Loucy (cell line): ENCODE data around the gene HYAL3.

Experiments
- H2AFZ ChIP-seq: fragments of 200-600 bp; sonication (generic); 2 replicates; pipeline ENCODE4 v1.6.0; 2016; ENCODE audit warnings: antibody characterized with exemption, mild to moderate bottlenecking, low read length, moderate library complexity
- H3F3A ChIP-seq: fragments of 200-600 bp; 2 replicates; pipeline ENCODE4 v1.6.0; 2016; ENCODE audit warnings: antibody characterized with exemption, low read depth, mild to moderate bottlenecking
- H3K27me3 ChIP-seq: fragments of 200-600 bp; sonication (generic); 2 replicates; pipeline ENCODE4 v1.6.1; 2014; ENCODE audit warnings: low read length, mild to moderate bottlenecking; ENCODE audit not compliant: insufficient read depth, poor library complexity, severe bottlenecking
- H3K36me3 ChIP-seq: fragments of 200-600 bp; sonication (generic); 2 replicates; pipeline ENCODE4 v1.6.1; 2016; ENCODE audit warnings: low read length; ENCODE audit not compliant: insufficient read depth
- H3K4me1 ChIP-seq: fragments of 200-600 bp; sonication (generic); 2 replicates; pipeline ENCODE4 v1.5.1; 2014; ENCODE audit warnings: low read length, mild to moderate bottlenecking; ENCODE audit not compliant: insufficient read depth, poor library complexity, severe bottlenecking
- H3K4me2 ChIP-seq: fragments of 200-600 bp; sonication (generic); 2 replicates; pipeline ENCODE4 v1.6.0; 2014; ENCODE audit warnings: antibody characterized with exemption, low read length, low read depth, mild to moderate bottlenecking; ENCODE audit not compliant: poor library complexity, severe bottlenecking
- H3K4me3 ChIP-seq: fragments of 200-600 bp; sonication (generic); 2 replicates; pipeline ENCODE4 v1.5.1; 2014; ENCODE audit warnings: low read length, mild to moderate bottlenecking, mixed read lengths; ENCODE audit not compliant: poor library complexity, severe bottlenecking
- H3K79me2 ChIP-seq: fragments of 200-600 bp; sonication (generic); 2 replicates; pipeline ENCODE4 v1.6.1; 2014; ENCODE audit warnings: low read length; ENCODE audit not compliant: insufficient read depth
- H3K9ac ChIP-seq: fragments of 200-600 bp; sonication (generic); 2 replicates; pipeline ENCODE4 v1.6.0; 2014; ENCODE audit warnings: mild to moderate bottlenecking, low read depth, low read length, moderate library complexity; ENCODE audit not compliant: poor library complexity, severe bottlenecking
- H3K9me2 ChIP-seq: fragments of 200-600 bp; sonication (generic); replicated peaks from 2 replicates; pipeline ENCODE4 v1.6.1; 2016; ENCODE audit warnings: low read depth, low read length, mixed read lengths
- H3K9me3 ChIP-seq: fragments of 200-600 bp; sonication (generic); 2 replicates; pipeline ENCODE4 v1.6.1; 2014; ENCODE audit warnings: mild to moderate bottlenecking, antibody characterized with exemption, low read length, low read depth; ENCODE audit not compliant: insufficient read depth
- H4K20me1 ChIP-seq: fragments of 200-600 bp; sonication (generic); 2 replicates; pipeline ENCODE4 v1.6.0; 2014; ENCODE audit warnings: antibody characterized with exemption, low read length, mild to moderate bottlenecking; ENCODE audit not compliant: insufficient read depth, poor library complexity, severe bottlenecking
- EZH2phosphoT487 ChIP-seq: fragments of 200-600 bp; IDR thresholded peaks from 2 replicates; pipeline ENCODE4 v1.6.1; 2018; ENCODE audit warnings: antibody characterized with exemption, mild to moderate bottlenecking, moderate library complexity, borderline replicate concordance
- TF ChIP-seq, protein P1 (sequence below): fragments of 200-600 bp; sonication (generic); conservative IDR thresholded peaks from 2 replicates; pipeline ENCODE4 v1.5.1; 2014; ENCODE audit warnings: mild to moderate bottlenecking, antibody characterized with exemption, low read length

Gene HYAL3

GRCh38 chr3:50321336-50322114 lies 22.3 kb upstream of the HYAL3 start:
- peak overlapping the region; percentile 77 for H3K9ac ChIP-seq
- peak overlapping the region; percentile 98 for H2AFZ ChIP-seq
- peaks cover 38% of the 10 kb centered on the region for H3K4me1 ChIP-seq
- no peaks in the 10 kb centered on the region for H3K27me3 ChIP-seq
- no peaks in the 10 kb centered on the region for H3K9me3 ChIP-seq
- H3F3A ChIP-seq: no peaks in the 10 kb centered on the region
- H3K4me3 ChIP-seq: peak overlapping the region; percentile 78
- TF ChIP-seq EZH2phosphoT487: no peak
- TF ChIP-seq, protein P1, sequence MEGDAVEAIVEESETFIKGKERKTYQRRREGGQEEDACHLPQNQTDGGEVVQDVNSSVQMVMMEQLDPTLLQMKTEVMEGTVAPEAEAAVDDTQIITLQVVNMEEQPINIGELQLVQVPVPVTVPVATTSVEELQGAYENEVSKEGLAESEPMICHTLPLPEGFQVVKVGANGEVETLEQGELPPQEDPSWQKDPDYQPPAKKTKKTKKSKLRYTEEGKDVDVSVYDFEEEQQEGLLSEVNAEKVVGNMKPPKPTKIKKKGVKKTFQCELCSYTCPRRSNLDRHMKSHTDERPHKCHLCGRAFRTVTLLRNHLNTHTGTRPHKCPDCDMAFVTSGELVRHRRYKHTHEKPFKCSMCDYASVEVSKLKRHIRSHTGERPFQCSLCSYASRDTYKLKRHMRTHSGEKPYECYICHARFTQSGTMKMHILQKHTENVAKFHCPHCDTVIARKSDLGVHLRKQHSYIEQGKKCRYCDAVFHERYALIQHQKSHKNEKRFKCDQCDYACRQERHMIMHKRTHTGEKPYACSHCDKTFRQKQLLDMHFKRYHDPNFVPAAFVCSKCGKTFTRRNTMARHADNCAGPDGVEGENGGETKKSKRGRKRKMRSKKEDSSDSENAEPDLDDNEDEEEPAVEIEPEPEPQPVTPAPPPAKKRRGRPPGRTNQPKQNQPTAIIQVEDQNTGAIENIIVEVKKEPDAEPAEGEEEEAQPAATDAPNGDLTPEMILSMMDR: peak; percentile 58
- H4K20me1 ChIP-seq: peaks cover 15% of the 10 kb centered on the region
- H3K4me2 ChIP-seq: peak overlapping the region; percentile 95
- H3K79me2 ChIP-seq: peaks cover 33% of the 10 kb centered on the region
- no peaks in the 10 kb centered on the region for H3K36me3 ChIP-seq
- H3K9me2 ChIP-seq: no peaks in the 10 kb centered on the region

DNA sequence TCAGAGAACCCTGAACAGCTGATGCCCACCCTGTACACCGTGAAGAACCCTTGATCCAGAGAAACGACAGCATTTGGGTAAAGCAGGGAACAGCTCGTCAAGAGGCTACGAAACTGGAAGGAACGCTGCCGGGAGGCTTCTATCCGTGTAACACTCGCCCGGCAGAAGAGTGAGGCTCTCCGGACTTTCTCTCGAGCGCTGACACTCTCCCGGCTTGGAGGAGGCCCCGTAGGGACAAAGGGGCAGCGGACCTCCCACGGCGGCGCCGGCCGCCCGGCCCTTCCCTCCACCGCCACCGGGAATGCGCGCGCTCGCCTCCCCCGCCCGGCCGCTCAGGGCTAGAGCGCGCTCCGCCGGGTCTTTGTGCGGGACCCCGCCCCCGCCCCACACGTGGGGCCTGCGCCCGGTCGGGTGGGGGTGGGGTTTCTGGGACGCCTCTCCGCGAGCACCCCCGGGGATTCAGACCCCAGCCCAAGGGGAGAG lies 21.7 kb upstream of the HYAL3 start:
- Histone ChIP-seq H3K36me3 (no peaks in the 10 kb centered on the region), H3K9me2 (no peaks in the 10 kb centered on the region), H3K4me1 (peaks cover 39% of the 10 kb centered on the region)

GRCh38 chr3:50319894-50320625 lies 20.9 kb upstream of the HYAL3 start:
- H3K9me3 ChIP-seq: no peaks in the 10 kb centered on the region
- H3K4me2 ChIP-seq: peak overlapping the region; percentile 95
- no peaks in the 10 kb centered on the region for H3F3A ChIP-seq
- peak overlapping the region; percentile 77 for H3K9ac ChIP-seq
- peaks cover 15% of the 10 kb centered on the region for H4K20me1 ChIP-seq
- TF ChIP-seq, protein P1: no peak
- TF ChIP-seq EZH2phosphoT487: no peak
- no peaks in the 10 kb centered on the region for H3K9me2 ChIP-seq
- peak overlapping the region; percentile 78 for H3K4me3 ChIP-seq
- no peaks in the 10 kb centered on the region for H3K27me3 ChIP-seq
- no peaks in the 10 kb centered on the region for H3K36me3 ChIP-seq
- peaks cover 29% of the 10 kb centered on the region for H3K79me2 ChIP-seq
- H3K4me1 ChIP-seq: peaks cover 39% of the 10 kb centered on the region
- no peak overlapping the region for H2AFZ ChIP-seq

More for the DNA sequence above, 21.7 kb upstream of the HYAL3 start:
- Histone ChIP-seq H3K79me2 (peaks cover 29% of the 10 kb centered on the region), H4K20me1 (peaks cover 15% of the 10 kb centered on the region), H3K27me3 (no peaks in the 10 kb centered on the region), H2AFZ (peak overlapping the region; percentile 98), H3K4me3 (peak overlapping the region; percentile 78), H3K4me2 (peak overlapping the region; percentile 95), H3K9ac (peak overlapping the region; percentile 77), H3F3A (no peaks in the 10 kb centered on the region), H3K9me3 (no peaks in the 10 kb centered on the region)
- TF ChIP-seq, protein P1: no peak
